Ectodermal cell (in vitro differentiated cells): ENCODE results near the gene PIK3R3.

Experiments
- H3K27ac ChIP-seq: 2 replicates; pipeline ENCODE4 v1.7.0; 2013; ENCODE audit warnings: mild to moderate bottlenecking, low read depth, low read length; ENCODE audit not compliant: insufficient read depth, poor library complexity, severe bottlenecking
- H3K27me3 ChIP-seq: 2 replicates; pipeline ENCODE4 v1.7.0; 2013; ENCODE audit warnings: mild to moderate bottlenecking, low read length; ENCODE audit not compliant: insufficient read depth, control insufficient read depth, poor library complexity, severe bottlenecking
- H3K36me3 ChIP-seq: one replicate; pipeline ENCODE4 v1.7.0; 2013; ENCODE audit warnings: low read length; ENCODE audit not compliant: control insufficient read depth, insufficient read depth
- H3K4me1 ChIP-seq: one replicate; pipeline ENCODE4 v1.7.0; 2013; ENCODE audit warnings: low read length; ENCODE audit not compliant: control insufficient read depth, insufficient read depth
- H3K4me3 ChIP-seq: 2 replicates; pipeline ENCODE4 v1.7.0; 2013; ENCODE audit warnings: low read depth, low read length, control low read depth; ENCODE audit not compliant: insufficient read depth
- H3K9me3 ChIP-seq: 2 replicates; pipeline ENCODE4 v1.7.0; 2013; ENCODE audit warnings: mild to moderate bottlenecking, low read length, moderate library complexity; ENCODE audit not compliant: control insufficient read depth
- WGBS, 2 experiments: methylation state at CpG; one replicate each; pipeline ENCODE4 v1.1.7; 2013; ENCODE audit warnings: missing lambda C conversion rate in 2 of 2; 5-methylcytosine and 5-hydroxymethylcytosine counted together

Gene PIK3R3

GRCh38 chr1:46056325-46056724 lies 76.1 kb downstream of the PIK3R3 start:
- H3K27ac ChIP-seq, result no peak overlapping the region
- H3K4me1 ChIP-seq, result no peaks in the 10 kb centered on the region
- no peaks in the 10 kb centered on the region for H3K27me3 ChIP-seq
- H3K9me3 ChIP-seq, result no peaks in the 10 kb centered on the region
- no peak overlapping the region for H3K4me3 ChIP-seq
- 95 to 97% methylated on average over 5 of the region's 5 CpGs for WGBS, 2 experiments
- H3K36me3 ChIP-seq, result peaks cover 48% of the 10 kb centered on the region

GRCh38 chr1:46053734-46054133 lies 78.7 kb downstream of the PIK3R3 start:
- 92 to 97% methylated on average over 2 of the region's 2 CpGs for WGBS, 2 experiments
- Histone ChIP-seq H3K27ac (no peak overlapping the region), H3K36me3 (peaks cover 33% of the 10 kb centered on the region)

GRCh38 chr1:46044116-46044515 lies 88.3 kb downstream of the PIK3R3 start:
- no peak overlapping the region for H3K4me3 ChIP-seq
- peaks cover 24% of the 10 kb centered on the region for H3K36me3 ChIP-seq
- no peak overlapping the region for H3K27ac ChIP-seq
- H3K9me3 ChIP-seq, result no peaks in the 10 kb centered on the region
- 86 to 93% methylated on average over 5 of the region's 5 CpGs for WGBS, 2 experiments
- no peaks in the 10 kb centered on the region for H3K4me1 ChIP-seq
- no peaks in the 10 kb centered on the region for H3K27me3 ChIP-seq

More at GRCh38 chr1:46053734-46054133, 78.7 kb downstream of the PIK3R3 start:
- no peaks in the 10 kb centered on the region for H3K27me3 ChIP-seq
- H3K9me3 ChIP-seq, result no peaks in the 10 kb centered on the region
- H3K4me3 ChIP-seq, result no peak overlapping the region
- H3K4me1 ChIP-seq, result no peaks in the 10 kb centered on the region

- no peaks in the 10 kb centered on the region for H3K9me3 ChIP-seq
- peaks cover 24% of the 10 kb centered on the region for H3K36me3 ChIP-seq
- H3K4me1 ChIP-seq, result no peaks in the 10 kb centered on the region
- 72 to 75% methylated on average over 11 of the region's 11 CpGs for WGBS, 2 experiments
- H3K27ac ChIP-seq, result no peak overlapping the region
- H3K27me3 ChIP-seq, result no peaks in the 10 kb centered on the region
- H3K4me3 ChIP-seq, result no peak overlapping the region
Measured at GRCh38 chr1:46043458-46044017, 88.9 kb downstream of the PIK3R3 start.

- no peaks in the 10 kb centered on the region for H3K27me3 ChIP-seq
- no peak overlapping the region for H3K4me3 ChIP-seq
- no peaks in the 10 kb centered on the region for H3K9me3 ChIP-seq
- H3K4me1 ChIP-seq, result no peaks in the 10 kb centered on the region
- peaks cover 24% of the 10 kb centered on the region for H3K36me3 ChIP-seq
- no peak overlapping the region for H3K27ac ChIP-seq
Measured at GRCh38 chr1:46041974-46042373, 90.5 kb downstream of the PIK3R3 start.

GRCh38 chr1:46041551-46041950 lies 90.9 kb downstream of the PIK3R3 start:
- peaks cover 24% of the 10 kb centered on the region for H3K36me3 ChIP-seq
- H3K27ac ChIP-seq, result no peak overlapping the region
- WGBS, 2 experiments, result 97 to 99% methylated on average over 2 of the region's 2 CpGs

GRCh38 chr1:46039571-46040052 lies 92.8 kb downstream of the PIK3R3 start:
- H3K27me3 ChIP-seq, result no peaks in the 10 kb centered on the region
- 96 to 97% methylated on average over 4 of the region's 4 CpGs for WGBS, 2 experiments
- H3K27ac ChIP-seq, result no peak overlapping the region
- no peaks in the 10 kb centered on the region for H3K4me1 ChIP-seq
- peaks cover 20% of the 10 kb centered on the region for H3K36me3 ChIP-seq
- no peaks in the 10 kb centered on the region for H3K9me3 ChIP-seq
- no peak overlapping the region for H3K4me3 ChIP-seq

More at GRCh38 chr1:46041551-46041950, 90.9 kb downstream of the PIK3R3 start:
- Histone ChIP-seq H3K4me3 (no peak overlapping the region), H3K9me3 (no peaks in the 10 kb centered on the region), H3K27me3 (no peaks in the 10 kb centered on the region), H3K4me1 (no peaks in the 10 kb centered on the region)

- 55 to 57% methylated on average over 11 of the region's 11 CpGs for WGBS, 2 experiments
- Histone ChIP-seq H3K36me3 (peaks cover 2% of the 10 kb centered on the region), H3K27ac (no peak overlapping the region), H3K4me3 (no peak overlapping the region), H3K27me3 (no peaks in the 10 kb centered on the region), H3K9me3 (no peaks in the 10 kb centered on the region), H3K4me1 (no peaks in the 10 kb centered on the region)
Measured at GRCh38 chr1:46036894-46037839, 95.3 kb downstream of the PIK3R3 start.

- no peak overlapping the region for H3K27ac ChIP-seq
- WGBS, 2 experiments, result 92 to 93% methylated on average over 27 of the region's 27 CpGs
- no peaks in the 10 kb centered on the region for H3K9me3 ChIP-seq
- no peaks in the 10 kb centered on the region for H3K27me3 ChIP-seq
- H3K4me1 ChIP-seq, result no peaks in the 10 kb centered on the region
- peaks cover 6% of the 10 kb centered on the region for H3K36me3 ChIP-seq
- H3K4me3 ChIP-seq, result no peak overlapping the region
Measured at GRCh38 chr1:46034601-46035516, 97.6 kb downstream of the PIK3R3 start.
